ENCODE results near the gene DLGAP4.

Gene DLGAP4

GRCh38 chr20:36333841-36334240 lies 27.7 kb downstream of the DLGAP4 start:
- DNase-seq (ENCODE audit: low read depth, low spot score) = no peak

- no peak for DNase-seq (ENCODE audit: low read depth, low spot score)
These were observed 28.4 kb downstream of the DLGAP4 start for GRCh38 chr20:36334281-36335205.

- DNase-seq (ENCODE audit: low read depth, low spot score) = no peak
These were observed 29.2 kb downstream of the DLGAP4 start for GRCh38 chr20:36335206-36335870.

GRCh38 chr20:36336204-36336603 lies 30.1 kb downstream of the DLGAP4 start:
- DNase-seq (ENCODE audit: low read depth, low spot score) = no peak

- DNase-seq (ENCODE audit: low read depth, low spot score) = no peak
These were observed 31.0 kb downstream of the DLGAP4 start for GRCh38 chr20:36336954-36337704.

- no peak for DNase-seq (ENCODE audit: low read depth, low spot score)
These were observed 31.7 kb downstream of the DLGAP4 start for GRCh38 chr20:36337886-36338285.

GRCh38 chr20:36339646-36340592 lies 33.8 kb downstream of the DLGAP4 start:
- no peak for DNase-seq (ENCODE audit: low read depth, low spot score)

- DNase-seq (ENCODE audit: low read depth, low spot score) = no peak
These were observed 34.5 kb downstream of the DLGAP4 start for GRCh38 chr20:36340593-36340990.

- no peak for DNase-seq (ENCODE audit: low read depth, low spot score)
These were observed 35.3 kb downstream of the DLGAP4 start for GRCh38 chr20:36341331-36342020.

GRCh38 chr20:36342331-36343120 lies 36.4 kb downstream of the DLGAP4 start:
- DNase-seq (ENCODE audit: low read depth, low spot score) = no peak

- DNase-seq (ENCODE audit: low read depth, low spot score) = no peak
These were observed 37.5 kb downstream of the DLGAP4 start for GRCh38 chr20:36343641-36344040.

GRCh38 chr20:36344517-36345132 lies 38.5 kb downstream of the DLGAP4 start:
- DNase-seq (ENCODE audit: low read depth, low spot score) = peak; percentile 21

GRCh38 chr20:36346256-36346655 lies 40.1 kb downstream of the DLGAP4 start:
- DNase-seq (ENCODE audit: low read depth, low spot score) = no peak

- DNase-seq (ENCODE audit: low read depth, low spot score) = no peak
These were observed 43.4 kb downstream of the DLGAP4 start for GRCh38 chr20:36349384-36350170.

- DNase-seq (ENCODE audit: low read depth, low spot score) = no peak
These were observed 44.3 kb downstream of the DLGAP4 start for GRCh38 chr20:36350439-36350838.

GRCh38 chr20:36351937-36352336 lies 45.8 kb downstream of the DLGAP4 start:
- DNase-seq (ENCODE audit: low read depth, low spot score) = no peak

GRCh38 chr20:36352843-36353553 lies 46.9 kb downstream of the DLGAP4 start:
- no peak for DNase-seq (ENCODE audit: low read depth, low spot score)

GRCh38 chr20:36353740-36354139 lies 47.6 kb downstream of the DLGAP4 start:
- DNase-seq (ENCODE audit: low read depth, low spot score) = no peak
